ENCODE results near the gene DSCAM. TPM values are rescaled to one million over a fixed set of nuclear protein-coding genes. Genes with fewer than 3 reads are reported as not detected.

Gene DSCAM
- total RNA-seq, 1 experiment from 2014 or later, result not detected

GRCh38 chr21:40531016-40531415 lies 315.9 kb downstream of the DSCAM start:
- intact Hi-C loops (cut with micrococcal nuclease), result no loop called here
- BruUV-seq (replicated peaks), result no TSS peak
- Histone ChIP-seq H3K27me3 (ENCODE audit: insufficient read depth, low read length) (no peaks in the 10 kb centered on the region), H3K36me3 (ENCODE audit: control insufficient read depth in 1 of 2, insufficient read depth in 2 of 2, low read length in 2 of 2) (no peaks in the 10 kb centered on the region), H3K9me3 (ENCODE audit: control insufficient read depth in 1 of 2, insufficient read depth in 1 of 2, low read depth in 1 of 2, low read length in 2 of 2) (peaks cover 24 to 31% of the 10 kb centered on the region in 2 experiments; a peak in 2 of 4 replicates), H3K4me3 (replicated peaks in 1 of 2; ENCODE audit: low read depth in 1 of 2, low read length in 2 of 2) (no peak overlapping the region), H3K9ac (ENCODE audit: low read length) (no peak overlapping the region), H3K9me2 (ENCODE audit: insufficient read depth) (no peaks in the 10 kb centered on the region), H4K20me1 (ENCODE audit: insufficient read depth) (no peaks in the 10 kb centered on the region), H2AFZ (ENCODE audit: low read depth, low read length, poor library complexity, severe bottlenecking) (no peak overlapping the region), H3K4me2 (ENCODE audit: low read length) (no peak overlapping the region), H3K79me2 (ENCODE audit: insufficient read depth, low read length) (no peaks in the 10 kb centered on the region), H3K27ac (ENCODE audit: low read depth, low read length) (no peak overlapping the region), H3K4me1 (ENCODE audit: control insufficient read depth in 1 of 2, insufficient read depth in 2 of 2, low read length in 2 of 2) (no peaks in the 10 kb centered on the region)
- ChIA-PET CTCF (no interaction called here), RAD21 (ENCODE audit: low non-redundant PET in 1 of 2, low total read pairs in 2 of 2, uncharacterized antibody in 2 of 2, unreplicated experiment in 2 of 2) (no interaction called here), POLR2A (no interaction called here)
- ATAC-seq (no peak), DNase-seq (ENCODE audit: low read depth, low spot score) (no peak)
- TF ChIP-seq POLR2AphosphoS5 (IDR thresholded peaks at IDR 0.05; ENCODE audit: low read depth, low read length) (no peak), ATF3 (IDR thresholded peaks at IDR 0.05) (no peak), YY1 (IDR thresholded peaks at IDR 0.05; ENCODE audit: extremely low read depth, insufficient replicate concordance, low read depth, low read length) (no peak), CTCF (IDR thresholded peaks at IDR 0.05 in 2 of 3, conservative IDR thresholded peaks at IDR 0.05 in 1 of 3; ENCODE audit: borderline replicate concordance in 1 of 3, insufficient read depth in 1 of 3, low read depth in 2 of 3, low read length in 2 of 3) (no peak)
- TF ChIP-seq, protein P1, sequence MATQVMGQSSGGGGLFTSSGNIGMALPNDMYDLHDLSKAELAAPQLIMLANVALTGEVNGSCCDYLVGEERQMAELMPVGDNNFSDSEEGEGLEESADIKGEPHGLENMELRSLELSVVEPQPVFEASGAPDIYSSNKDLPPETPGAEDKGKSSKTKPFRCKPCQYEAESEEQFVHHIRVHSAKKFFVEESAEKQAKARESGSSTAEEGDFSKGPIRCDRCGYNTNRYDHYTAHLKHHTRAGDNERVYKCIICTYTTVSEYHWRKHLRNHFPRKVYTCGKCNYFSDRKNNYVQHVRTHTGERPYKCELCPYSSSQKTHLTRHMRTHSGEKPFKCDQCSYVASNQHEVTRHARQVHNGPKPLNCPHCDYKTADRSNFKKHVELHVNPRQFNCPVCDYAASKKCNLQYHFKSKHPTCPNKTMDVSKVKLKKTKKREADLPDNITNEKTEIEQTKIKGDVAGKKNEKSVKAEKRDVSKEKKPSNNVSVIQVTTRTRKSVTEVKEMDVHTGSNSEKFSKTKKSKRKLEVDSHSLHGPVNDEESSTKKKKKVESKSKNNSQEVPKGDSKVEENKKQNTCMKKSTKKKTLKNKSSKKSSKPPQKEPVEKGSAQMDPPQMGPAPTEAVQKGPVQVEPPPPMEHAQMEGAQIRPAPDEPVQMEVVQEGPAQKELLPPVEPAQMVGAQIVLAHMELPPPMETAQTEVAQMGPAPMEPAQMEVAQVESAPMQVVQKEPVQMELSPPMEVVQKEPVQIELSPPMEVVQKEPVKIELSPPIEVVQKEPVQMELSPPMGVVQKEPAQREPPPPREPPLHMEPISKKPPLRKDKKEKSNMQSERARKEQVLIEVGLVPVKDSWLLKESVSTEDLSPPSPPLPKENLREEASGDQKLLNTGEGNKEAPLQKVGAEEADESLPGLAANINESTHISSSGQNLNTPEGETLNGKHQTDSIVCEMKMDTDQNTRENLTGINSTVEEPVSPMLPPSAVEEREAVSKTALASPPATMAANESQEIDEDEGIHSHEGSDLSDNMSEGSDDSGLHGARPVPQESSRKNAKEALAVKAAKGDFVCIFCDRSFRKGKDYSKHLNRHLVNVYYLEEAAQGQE (IDR thresholded peaks at IDR 0.05; ENCODE audit: low read depth), result no peak

Data from HCT116 (cell line).